DOHH2 (cell line): ENCODE results near the gene EQTN.

Source experiments
- H3F3A ChIP-seq: fragments of 200-600 bp; sonication (generic), shearing (Covaris generic); 2 replicates; pipeline ENCODE4 v1.6.0; 2016; ENCODE audit warnings: antibody characterized with exemption, mild to moderate bottlenecking; ENCODE audit not compliant: control insufficient read depth, insufficient read depth
- H3K27ac ChIP-seq: fragments of 200-600 bp; sonication (generic); 2 replicates; pipeline ENCODE4 v1.5.1; 2014; ENCODE audit warnings: low read depth, mild to moderate bottlenecking, low read length, moderate library complexity
- H3K27me3 ChIP-seq: fragments of 200-600 bp; sonication (generic); 2 replicates; pipeline ENCODE4 v1.6.1; 2014; ENCODE audit warnings: mild to moderate bottlenecking, low read length, mixed read lengths; ENCODE audit not compliant: control insufficient read depth
- H3K36me3 ChIP-seq: fragments of 200-600 bp; sonication (generic); 2 replicates; pipeline ENCODE4 v1.6.1; 2014; ENCODE audit warnings: mild to moderate bottlenecking, low read length, moderate library complexity, mixed read lengths; ENCODE audit not compliant: control insufficient read depth
- H3K4me1 ChIP-seq: fragments of 200-600 bp; sonication (generic); 2 replicates; pipeline ENCODE4 v1.6.1; 2014; ENCODE audit warnings: mild to moderate bottlenecking, low read length, mixed read lengths; ENCODE audit not compliant: control insufficient read depth
- H3K4me2 ChIP-seq: fragments of 200-600 bp; sonication (generic); 2 replicates; pipeline ENCODE4 v1.6.0; 2014; ENCODE audit warnings: mild to moderate bottlenecking, low read length, moderate library complexity
- H3K4me3 ChIP-seq: fragments of 200-600 bp; sonication (generic); 2 replicates; pipeline ENCODE4 v1.5.1; 2014; ENCODE audit warnings: mild to moderate bottlenecking, low read length, mixed read lengths
- H3K79me2 ChIP-seq: fragments of 200-600 bp; sonication (generic); 2 replicates; pipeline ENCODE4 v1.6.1; 2014; ENCODE audit warnings: mild to moderate bottlenecking, low read length, mixed read lengths; ENCODE audit not compliant: control insufficient read depth
- H3K9me2 ChIP-seq: fragments of 200-600 bp; sonication (generic); replicated peaks from 2 replicates; pipeline ENCODE4 v1.6.1; 2014; ENCODE audit warnings: mild to moderate bottlenecking, low read length, mixed read lengths; ENCODE audit not compliant: control insufficient read depth
- H3K9me3 ChIP-seq: fragments of 200-600 bp; sonication (generic); 2 replicates; pipeline ENCODE4 v1.6.1; 2014; ENCODE audit warnings: antibody characterized with exemption, low read length, mixed read lengths; ENCODE audit not compliant: control insufficient read depth, insufficient read depth
- H4K20me1 ChIP-seq: fragments of 200-600 bp; sonication (generic); 2 replicates; pipeline ENCODE4 v1.6.0; 2014; ENCODE audit warnings: low read depth, mild to moderate bottlenecking, antibody characterized with exemption, low read length, moderate library complexity; ENCODE audit not compliant: control insufficient read depth, insufficient read depth
- CTCF ChIP-seq: fragments of 200-600 bp; sonication (generic); IDR thresholded peaks from one replicate; pipeline ENCODE4 v1.5.1; 2014; ENCODE audit warnings: antibody characterized with exemption, mild to moderate bottlenecking, low read depth, low read length; ENCODE audit not compliant: poor library complexity, severe bottlenecking
- EZH2phosphoT487 ChIP-seq: fragments of 200-600 bp; sonication (generic); IDR thresholded peaks from 2 replicates; pipeline ENCODE4 v1.6.1; 2017; ENCODE audit warnings: borderline replicate concordance, mild to moderate bottlenecking, antibody characterized with exemption, low read length, moderate library complexity, mixed read lengths

EQTN gene

GRCh38 chr9:27337833-27338526, 41.0 kb upstream of the EQTN start:
- no peaks in the 10 kb centered on the region for H3K4me1 ChIP-seq
- peaks cover 3% of the 10 kb centered on the region; the same call in 1 of the 2 replicates for H3K27me3 ChIP-seq
- TF ChIP-seq EZH2phosphoT487: no peak
- no peak for TF ChIP-seq CTCF
- no peaks in the 10 kb centered on the region for H4K20me1 ChIP-seq
- no peaks in the 10 kb centered on the region for H3K79me2 ChIP-seq
- H3K9me3 ChIP-seq: no peaks in the 10 kb centered on the region
- no peak overlapping the region for H3K4me2 ChIP-seq
- H3F3A ChIP-seq: no peaks in the 10 kb centered on the region
- no peaks in the 10 kb centered on the region for H3K9me2 ChIP-seq
- H3K36me3 ChIP-seq: no peaks in the 10 kb centered on the region
- H3K27ac ChIP-seq: no peak overlapping the region
- no peak overlapping the region for H3K4me3 ChIP-seq

- Histone ChIP-seq H3K4me1 (no peaks in the 10 kb centered on the region), H3K9me3 (no peaks in the 10 kb centered on the region), H3K79me2 (no peaks in the 10 kb centered on the region), H3F3A (no peaks in the 10 kb centered on the region), H3K27ac (no peak overlapping the region), H3K27me3 (peaks cover 3% of the 10 kb centered on the region; the same call in 1 of the 2 replicates), H3K36me3 (no peaks in the 10 kb centered on the region), H3K4me3 (no peak overlapping the region), H3K4me2 (no peak overlapping the region), H4K20me1 (no peaks in the 10 kb centered on the region), H3K9me2 (no peaks in the 10 kb centered on the region)
- TF ChIP-seq EZH2phosphoT487 (no peak), CTCF (no peak)
Observed at GRCh38 chr9:27337236-27337635, 40.3 kb upstream of the EQTN start.

GRCh38 chr9:27336829-27337228, 39.9 kb upstream of the EQTN start:
- no peak for TF ChIP-seq CTCF
- no peak for TF ChIP-seq EZH2phosphoT487
- H3K27me3 ChIP-seq: peaks cover 3% of the 10 kb centered on the region; the same call in 1 of the 2 replicates
- no peaks in the 10 kb centered on the region for H3K36me3 ChIP-seq
- no peak overlapping the region for H3K4me3 ChIP-seq
- no peaks in the 10 kb centered on the region for H4K20me1 ChIP-seq
- H3K9me2 ChIP-seq: no peaks in the 10 kb centered on the region
- no peak overlapping the region for H3K27ac ChIP-seq
- no peaks in the 10 kb centered on the region for H3K79me2 ChIP-seq
- no peaks in the 10 kb centered on the region for H3F3A ChIP-seq
- no peaks in the 10 kb centered on the region for H3K9me3 ChIP-seq
- H3K4me2 ChIP-seq: no peak overlapping the region
- H3K4me1 ChIP-seq: no peaks in the 10 kb centered on the region
